COR-L47 (cell line): ENCODE measurements around the gene PARD3B.

Experiments
- DNase-seq: peaks from one replicate; lab custom pipeline; 2025; lab: John Stamatoyannopoulos, UW

Gene PARD3B

GRCh38 chr2:204706939-204707338, 161.7 kb downstream of the PARD3B start:
- DNase-seq, result no peak

GRCh38 chr2:204713211-204713610, 167.9 kb downstream of the PARD3B start:
- no peak for DNase-seq

GRCh38 chr2:204715361-204715760, 170.1 kb downstream of the PARD3B start:
- DNase-seq, result no peak

GRCh38 chr2:204717591-204717990, 172.3 kb downstream of the PARD3B start:
- no peak for DNase-seq

- DNase-seq, result no peak
Observed at GRCh38 chr2:204718607-204719006, 173.3 kb downstream of the PARD3B start.

- DNase-seq, result no peak
Observed at GRCh38 chr2:204720874-204721273, 175.6 kb downstream of the PARD3B start.

- DNase-seq, result no peak
Observed at GRCh38 chr2:204722207-204722606, 176.9 kb downstream of the PARD3B start.

GRCh38 chr2:204722691-204723090, 177.4 kb downstream of the PARD3B start:
- DNase-seq, result no peak

- no peak for DNase-seq
Observed at GRCh38 chr2:204725693-204726360, 180.6 kb downstream of the PARD3B start.

- no peak for DNase-seq
Observed at GRCh38 chr2:204726831-204727230, 181.6 kb downstream of the PARD3B start.

- no peak for DNase-seq
Observed at GRCh38 chr2:204727368-204727767, 182.1 kb downstream of the PARD3B start.

GRCh38 chr2:204730603-204731002, 185.3 kb downstream of the PARD3B start:
- DNase-seq, result no peak

- DNase-seq, result no peak
Observed at GRCh38 chr2:204732019-204732418, 186.7 kb downstream of the PARD3B start.

- DNase-seq, result no peak
Observed at GRCh38 chr2:204737296-204737695, 192.0 kb downstream of the PARD3B start.

GRCh38 chr2:204738721-204739120, 193.4 kb downstream of the PARD3B start:
- no peak for DNase-seq

GRCh38 chr2:204743393-204743960, 198.2 kb downstream of the PARD3B start:
- DNase-seq, result no peak

GRCh38 chr2:204744506-204744905, 199.2 kb downstream of the PARD3B start:
- no peak for DNase-seq

GRCh38 chr2:204748286-204748685, 203.0 kb downstream of the PARD3B start:
- no peak for DNase-seq

GRCh38 chr2:204749319-204749718, 204.0 kb downstream of the PARD3B start:
- DNase-seq, result no peak

GRCh38 chr2:204750389-204750788, 205.1 kb downstream of the PARD3B start:
- no peak for DNase-seq

- DNase-seq, result no peak
Observed at GRCh38 chr2:204751472-204751871, 206.2 kb downstream of the PARD3B start.

GRCh38 chr2:204753841-204754240, 208.6 kb downstream of the PARD3B start:
- DNase-seq, result no peak

GRCh38 chr2:204754898-204755297, 209.6 kb downstream of the PARD3B start:
- no peak for DNase-seq
